ENCODE results near the gene STRADA.

The STRADA gene

DNA sequence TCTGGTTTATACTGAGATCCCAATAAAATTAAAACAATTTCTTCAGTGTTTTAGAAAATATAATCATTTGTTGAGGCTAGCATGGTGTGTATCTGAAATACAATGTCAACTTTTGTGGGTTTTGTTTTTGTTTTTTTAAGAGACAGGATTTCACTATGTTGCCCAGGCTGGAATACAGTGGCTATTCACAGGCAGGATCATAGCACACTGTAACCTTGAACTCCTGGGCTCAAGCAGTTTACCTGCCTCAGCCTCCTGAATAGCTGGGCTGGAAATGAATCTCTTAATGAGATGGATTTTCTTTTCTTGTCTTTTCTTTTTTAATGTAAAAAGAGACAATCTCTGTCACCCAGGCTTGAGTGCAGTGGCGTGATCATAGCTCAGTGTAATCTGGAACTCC, 44.5 kb upstream of the STRADA start:
- H3K4me3 ChIP-seq (replicated peaks; ENCODE audit: insufficient read depth, low read length), result no peak overlapping the region
- no peak for DNase-seq (ENCODE audit: low read depth in 1 of 2, low spot score in 1 of 2)
- H3K27me3 ChIP-seq (ENCODE audit: insufficient read depth, poor library complexity, severe bottlenecking), result no peaks in the 10 kb centered on the region
- TF ChIP-seq POLR2AphosphoS5 (IDR thresholded peaks at IDR 0.05; ENCODE audit: low read depth), result no peak
- TF ChIP-seq GABPA (IDR thresholded peaks at IDR 0.05; ENCODE audit: low read depth), result no peak
- TF ChIP-seq SPI1 (IDR thresholded peaks at IDR 0.05; ENCODE audit: borderline replicate concordance, low read depth), result no peak
- TF ChIP-seq, protein P1, sequence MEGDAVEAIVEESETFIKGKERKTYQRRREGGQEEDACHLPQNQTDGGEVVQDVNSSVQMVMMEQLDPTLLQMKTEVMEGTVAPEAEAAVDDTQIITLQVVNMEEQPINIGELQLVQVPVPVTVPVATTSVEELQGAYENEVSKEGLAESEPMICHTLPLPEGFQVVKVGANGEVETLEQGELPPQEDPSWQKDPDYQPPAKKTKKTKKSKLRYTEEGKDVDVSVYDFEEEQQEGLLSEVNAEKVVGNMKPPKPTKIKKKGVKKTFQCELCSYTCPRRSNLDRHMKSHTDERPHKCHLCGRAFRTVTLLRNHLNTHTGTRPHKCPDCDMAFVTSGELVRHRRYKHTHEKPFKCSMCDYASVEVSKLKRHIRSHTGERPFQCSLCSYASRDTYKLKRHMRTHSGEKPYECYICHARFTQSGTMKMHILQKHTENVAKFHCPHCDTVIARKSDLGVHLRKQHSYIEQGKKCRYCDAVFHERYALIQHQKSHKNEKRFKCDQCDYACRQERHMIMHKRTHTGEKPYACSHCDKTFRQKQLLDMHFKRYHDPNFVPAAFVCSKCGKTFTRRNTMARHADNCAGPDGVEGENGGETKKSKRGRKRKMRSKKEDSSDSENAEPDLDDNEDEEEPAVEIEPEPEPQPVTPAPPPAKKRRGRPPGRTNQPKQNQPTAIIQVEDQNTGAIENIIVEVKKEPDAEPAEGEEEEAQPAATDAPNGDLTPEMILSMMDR (IDR thresholded peaks at IDR 0.05; ENCODE audit: insufficient read depth, low read length), result no peak
- TF ChIP-seq, protein P2, sequence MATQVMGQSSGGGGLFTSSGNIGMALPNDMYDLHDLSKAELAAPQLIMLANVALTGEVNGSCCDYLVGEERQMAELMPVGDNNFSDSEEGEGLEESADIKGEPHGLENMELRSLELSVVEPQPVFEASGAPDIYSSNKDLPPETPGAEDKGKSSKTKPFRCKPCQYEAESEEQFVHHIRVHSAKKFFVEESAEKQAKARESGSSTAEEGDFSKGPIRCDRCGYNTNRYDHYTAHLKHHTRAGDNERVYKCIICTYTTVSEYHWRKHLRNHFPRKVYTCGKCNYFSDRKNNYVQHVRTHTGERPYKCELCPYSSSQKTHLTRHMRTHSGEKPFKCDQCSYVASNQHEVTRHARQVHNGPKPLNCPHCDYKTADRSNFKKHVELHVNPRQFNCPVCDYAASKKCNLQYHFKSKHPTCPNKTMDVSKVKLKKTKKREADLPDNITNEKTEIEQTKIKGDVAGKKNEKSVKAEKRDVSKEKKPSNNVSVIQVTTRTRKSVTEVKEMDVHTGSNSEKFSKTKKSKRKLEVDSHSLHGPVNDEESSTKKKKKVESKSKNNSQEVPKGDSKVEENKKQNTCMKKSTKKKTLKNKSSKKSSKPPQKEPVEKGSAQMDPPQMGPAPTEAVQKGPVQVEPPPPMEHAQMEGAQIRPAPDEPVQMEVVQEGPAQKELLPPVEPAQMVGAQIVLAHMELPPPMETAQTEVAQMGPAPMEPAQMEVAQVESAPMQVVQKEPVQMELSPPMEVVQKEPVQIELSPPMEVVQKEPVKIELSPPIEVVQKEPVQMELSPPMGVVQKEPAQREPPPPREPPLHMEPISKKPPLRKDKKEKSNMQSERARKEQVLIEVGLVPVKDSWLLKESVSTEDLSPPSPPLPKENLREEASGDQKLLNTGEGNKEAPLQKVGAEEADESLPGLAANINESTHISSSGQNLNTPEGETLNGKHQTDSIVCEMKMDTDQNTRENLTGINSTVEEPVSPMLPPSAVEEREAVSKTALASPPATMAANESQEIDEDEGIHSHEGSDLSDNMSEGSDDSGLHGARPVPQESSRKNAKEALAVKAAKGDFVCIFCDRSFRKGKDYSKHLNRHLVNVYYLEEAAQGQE (IDR thresholded peaks at IDR 0.05; ENCODE audit: insufficient replicate concordance, low read depth), result no peak
- H3K27ac ChIP-seq (replicated peaks), result no peak overlapping the region

DNA sequence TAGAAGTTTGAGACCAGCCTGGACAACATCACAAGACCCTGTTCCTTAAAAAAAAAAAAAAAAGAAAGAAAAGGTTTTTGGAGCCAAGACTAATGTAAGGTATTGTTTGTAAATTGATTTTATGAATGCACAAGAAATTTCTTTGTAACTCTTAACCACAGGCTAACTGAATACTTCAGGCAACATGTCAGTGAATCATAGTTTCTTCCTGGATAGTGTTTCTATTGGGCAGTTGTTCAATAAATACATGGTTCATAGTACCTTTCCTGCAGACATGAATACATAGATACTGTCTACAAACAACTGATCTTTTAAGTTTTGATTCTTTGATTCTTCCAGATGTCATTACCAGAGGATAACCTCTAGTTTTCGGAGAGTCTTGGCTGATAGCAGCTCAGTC, 44.0 kb upstream of the STRADA start:
- DNase-seq (ENCODE audit: low read depth in 1 of 2, low spot score in 1 of 2), result no peak
- Histone ChIP-seq H3K27me3 (ENCODE audit: insufficient read depth, poor library complexity, severe bottlenecking) (no peaks in the 10 kb centered on the region), H3K27ac (replicated peaks) (no peak overlapping the region), H3K4me3 (replicated peaks; ENCODE audit: insufficient read depth, low read length) (no peak overlapping the region)
- no peak for TF ChIP-seq POLR2AphosphoS5 (IDR thresholded peaks at IDR 0.05; ENCODE audit: low read depth)
- TF ChIP-seq SPI1 (IDR thresholded peaks at IDR 0.05; ENCODE audit: borderline replicate concordance, low read depth), result no peak

DNA sequence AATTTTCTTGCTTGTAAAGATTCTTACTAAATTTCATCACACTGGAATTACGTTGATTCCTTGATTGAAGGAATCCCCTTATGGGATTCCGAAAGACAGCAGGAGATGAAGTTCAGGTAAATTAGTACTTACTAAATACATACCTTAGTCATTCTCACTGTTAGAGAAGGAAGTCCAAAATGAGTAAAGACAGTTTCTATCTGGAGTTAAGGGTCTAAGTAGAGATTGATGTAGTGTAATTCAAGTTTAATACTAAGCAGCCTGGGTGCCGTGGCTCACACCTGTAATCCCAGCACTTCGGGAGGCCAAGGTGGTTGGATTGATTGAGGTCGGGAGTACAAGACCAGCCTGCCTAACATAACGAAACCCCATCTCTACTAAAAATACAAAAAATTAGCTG, 41.9 kb upstream of the STRADA start:
- no peak overlapping the region for H3K27ac ChIP-seq (replicated peaks)
- TF ChIP-seq SPI1 (IDR thresholded peaks at IDR 0.05; ENCODE audit: borderline replicate concordance, low read depth) (no peak), POLR2AphosphoS5 (IDR thresholded peaks at IDR 0.05; ENCODE audit: low read depth) (no peak), GABPA (IDR thresholded peaks at IDR 0.05; ENCODE audit: low read depth) (no peak)
- TF ChIP-seq, protein P1 (IDR thresholded peaks at IDR 0.05; ENCODE audit: insufficient read depth, low read length), result no peak
- TF ChIP-seq, protein P2 (IDR thresholded peaks at IDR 0.05; ENCODE audit: insufficient replicate concordance, low read depth), result no peak
- no peak overlapping the region for H3K4me3 ChIP-seq (replicated peaks; ENCODE audit: insufficient read depth, low read length)
- DNase-seq (ENCODE audit: low read depth in 1 of 2, low spot score in 1 of 2), result no peak
- no peaks in the 10 kb centered on the region for H3K27me3 ChIP-seq (ENCODE audit: insufficient read depth, poor library complexity, severe bottlenecking)

DNA sequence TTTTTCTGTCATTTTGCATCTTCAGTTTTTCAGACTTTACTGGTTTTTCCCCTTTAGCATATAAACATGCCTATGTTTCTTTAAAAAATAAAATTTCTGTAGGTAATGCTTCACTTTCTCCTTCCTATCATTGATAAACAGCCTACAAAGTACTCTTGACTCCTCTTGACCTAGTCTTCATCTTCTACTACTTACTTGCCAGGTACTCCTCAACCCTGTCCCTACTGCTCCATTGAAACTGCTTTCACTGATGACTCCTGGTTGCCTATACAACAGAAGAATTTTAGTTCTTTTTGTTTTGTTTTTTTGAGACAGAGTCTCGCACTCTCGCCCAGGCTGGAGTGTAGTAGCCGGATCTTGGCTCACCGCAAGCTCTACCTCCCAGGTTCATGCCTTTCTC, 39.3 kb upstream of the STRADA start:
- DNase-seq (ENCODE audit: low read depth in 1 of 2, low spot score in 1 of 2), result no peak
- TF ChIP-seq, protein P1 (IDR thresholded peaks at IDR 0.05; ENCODE audit: insufficient read depth, low read length), result no peak
- TF ChIP-seq SPI1 (IDR thresholded peaks at IDR 0.05; ENCODE audit: borderline replicate concordance, low read depth), result no peak
- TF ChIP-seq, protein P2 (IDR thresholded peaks at IDR 0.05; ENCODE audit: insufficient replicate concordance, low read depth), result no peak
- no peak for TF ChIP-seq POLR2AphosphoS5 (IDR thresholded peaks at IDR 0.05; ENCODE audit: low read depth)
- no peak for TF ChIP-seq GABPA (IDR thresholded peaks at IDR 0.05; ENCODE audit: low read depth)
- Histone ChIP-seq H3K27ac (replicated peaks) (no peak overlapping the region), H3K4me3 (replicated peaks; ENCODE audit: insufficient read depth, low read length) (no peak overlapping the region), H3K27me3 (ENCODE audit: insufficient read depth, poor library complexity, severe bottlenecking) (no peaks in the 10 kb centered on the region)
